ENCODE measurements around the gene SLC25A21. TPM values are rescaled to one million over a fixed set of nuclear protein-coding genes. Genes with fewer than 3 reads are reported as not detected.

The SLC25A21 gene
- total and polyA plus RNA-seq, 2 of the 13 experiments (the other 11 are each of a cell fraction or from before 2014, with no cell fraction given): 1.9 to 2.9 TPM

- TF ChIP-seq, protein P1, sequence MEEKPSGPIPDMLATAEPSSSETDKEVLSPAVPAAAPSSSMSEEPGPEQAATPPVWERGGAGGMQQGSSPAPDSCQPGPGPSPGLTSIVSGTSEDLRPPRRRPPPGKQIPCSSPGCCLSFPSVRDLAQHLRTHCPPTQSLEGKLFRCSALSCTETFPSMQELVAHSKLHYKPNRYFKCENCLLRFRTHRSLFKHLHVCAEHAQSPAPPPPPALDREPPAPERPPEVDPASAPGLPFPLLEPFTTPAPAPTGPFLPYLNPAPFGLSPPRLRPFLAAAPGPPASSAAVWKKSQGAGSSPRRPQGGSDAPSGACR (CRISPR knock-in tag; IDR thresholded peaks at IDR 0.05): no peak
- TF ChIP-seq ZBTB42 (CRISPR knock-in tag; IDR thresholded peaks at IDR 0.05) (no peak), ZNF510 (CRISPR knock-in tag; IDR thresholded peaks at IDR 0.05; ENCODE audit: low read depth) (no peak), ZSCAN29 (CRISPR knock-in tag; conservative IDR thresholded peaks at IDR 0.05) (no peak), ZKSCAN8 (CRISPR knock-in tag; IDR thresholded peaks at IDR 0.05; ENCODE audit: borderline replicate concordance) (no peak), ZNF331 (CRISPR knock-in tag; IDR thresholded peaks at IDR 0.05) (no peak), SRSF1 (optimal IDR thresholded peaks at IDR 0.05; ENCODE audit: low read depth, low read length) (no peak)
Observed at GRCh38 chr14:36807727-36808126, 364.7 kb downstream of the SLC25A21 start (continued).

DNA sequence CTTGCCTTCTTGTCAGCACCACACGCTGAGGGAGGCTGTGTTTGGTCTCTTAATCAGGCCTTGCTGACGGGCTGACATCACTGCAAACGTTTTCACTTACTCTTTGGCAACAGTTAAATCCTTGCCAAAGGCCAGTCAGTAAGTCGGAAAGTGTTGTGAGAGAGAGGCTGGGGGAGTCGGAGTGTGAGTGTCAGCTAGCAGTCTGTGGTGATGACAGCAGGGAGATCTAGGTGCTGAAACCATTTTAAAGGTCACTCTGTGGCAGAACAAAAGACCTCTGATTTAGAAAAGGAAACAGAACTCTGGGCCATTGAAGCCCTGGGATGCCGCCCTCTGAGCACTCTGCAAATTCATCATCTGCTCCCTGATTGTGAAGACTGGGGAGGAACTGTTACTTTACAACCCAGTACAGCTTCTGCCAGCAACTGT, 367.3 kb downstream of the SLC25A21 start:
- H3K9me3 ChIP-seq (ENCODE audit: low read length): no peaks in the 10 kb centered on the region
- intact Hi-C loops (cut with micrococcal nuclease; ENCODE audit: unreplicated experiment) (no loop called here), in situ Hi-C loops (cut with HindIII; ENCODE audit: extremely low pct_ligation_motif_present, low pct_unique_long_range_greater_than_20kb) (no loop called here)
- H4K20me1 ChIP-seq (ENCODE audit: insufficient read depth, low read length): no peaks in the 10 kb centered on the region
- no peaks in the 10 kb centered on the region for H3K4me1 ChIP-seq (ENCODE audit: insufficient read depth, low read length)
- no peaks in the 10 kb centered on the region for H3K36me3 ChIP-seq (replicated peaks in 1 of 2; ENCODE audit: control insufficient read depth in 1 of 2, insufficient read depth in 2 of 2, low read length in 2 of 2)
- POLR2A ChIA-PET: no interaction called here
- H2AFZ ChIP-seq (ENCODE audit: low read length): no peak overlapping the region
- WGBS (ENCODE audit: low lambda C conversion rate): 8% methylated on average over 6 of the region's 6 CpGs
- DNase-seq (ENCODE audit: low spot score) (no peak), ATAC-seq (peak; percentile 41), FAIRE-seq (no peak)
- H3K9ac ChIP-seq (ENCODE audit: insufficient read depth, low read depth, low read length): no peak overlapping the region
- H3K4me3 ChIP-seq (replicated peaks in 1 of 3; ENCODE audit: insufficient read depth in 1 of 3, low read depth in 2 of 3, low read length in 3 of 3): no peak overlapping the region
- no peaks in the 10 kb centered on the region; a peak in 2 of 5 replicates for H3K27me3 ChIP-seq (ENCODE audit: control insufficient read depth in 1 of 2, insufficient read depth in 2 of 2, low read length in 2 of 2)
- H3K4me2 ChIP-seq (ENCODE audit: low read depth, low read length): no peak overlapping the region
- BruUV-seq (replicated peaks): no TSS peak
- no peak overlapping the region for H3K27ac ChIP-seq (ENCODE audit: extremely low read length, insufficient read depth, low read length)
- CTCF ChIA-PET (ENCODE audit: low intra/inter-chr PET ratio, low total read pairs): no interaction called here
- no peaks in the 10 kb centered on the region for H3K79me2 ChIP-seq (ENCODE audit: insufficient read depth, low read length)
- TF ChIP-seq RFXANK (CRISPR knock-in tag; IDR thresholded peaks at IDR 0.05) (no peak), CBFB (CRISPR knock-in tag; IDR thresholded peaks at IDR 0.05) (no peak), ZNF292 (CRISPR knock-in tag; IDR thresholded peaks at IDR 0.05; ENCODE audit: borderline replicate concordance, low read depth) (no peak), PRDM4 (CRISPR knock-in tag; IDR thresholded peaks at IDR 0.05; ENCODE audit: borderline replicate concordance) (no peak), HBP1 (CRISPR knock-in tag; IDR thresholded peaks at IDR 0.05; ENCODE audit: low read depth) (no peak), ZNF772 (CRISPR knock-in tag; IDR thresholded peaks at IDR 0.05) (no peak), SPEN (CRISPR knock-in tag; IDR thresholded peaks at IDR 0.05; ENCODE audit: low read depth) (no peak), ZNF891 (CRISPR knock-in tag; IDR thresholded peaks at IDR 0.05) (no peak), XRCC5 (optimal IDR thresholded peaks at IDR 0.05; ENCODE audit: low read length) (no peak)
- TF ChIP-seq, protein P2, sequence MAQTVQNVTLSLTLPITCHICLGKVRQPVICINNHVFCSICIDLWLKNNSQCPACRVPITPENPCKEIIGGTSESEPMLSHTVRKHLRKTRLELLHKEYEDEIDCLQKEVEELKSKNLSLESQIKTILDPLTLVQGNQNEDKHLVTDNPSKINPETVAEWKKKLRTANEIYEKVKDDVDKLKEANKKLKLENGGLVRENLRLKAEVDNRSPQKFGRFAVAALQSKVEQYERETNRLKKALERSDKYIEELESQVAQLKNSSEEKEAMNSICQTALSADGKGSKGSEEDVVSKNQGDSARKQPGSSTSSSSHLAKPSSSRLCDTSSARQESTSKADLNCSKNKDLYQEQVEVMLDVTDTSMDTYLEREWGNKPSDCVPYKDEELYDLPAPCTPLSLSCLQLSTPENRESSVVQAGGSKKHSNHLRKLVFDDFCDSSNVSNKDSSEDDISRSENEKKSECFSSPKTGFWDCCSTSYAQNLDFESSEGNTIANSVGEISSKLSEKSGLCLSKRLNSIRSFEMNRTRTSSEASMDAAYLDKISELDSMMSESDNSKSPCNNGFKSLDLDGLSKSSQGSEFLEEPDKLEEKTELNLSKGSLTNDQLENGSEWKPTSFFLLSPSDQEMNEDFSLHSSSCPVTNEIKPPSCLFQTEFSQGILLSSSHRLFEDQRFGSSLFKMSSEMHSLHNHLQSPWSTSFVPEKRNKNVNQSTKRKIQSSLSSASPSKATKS (CRISPR knock-in tag; IDR thresholded peaks at IDR 0.05): no peak
